Stimulated activated CD4-positive, alpha-beta T cell treated with anti-CD3 and anti-CD28 coated beads, Interleukin-1b, Interleukin-23, amount 100 ng/mL, for 1 hour (primary cell): ENCODE data around the gene KLK8.
"Not testable (repeated sequence)": the region's sequence is repeated elsewhere in the genome, so short reads cannot be mapped to it uniquely, and the experiment has no call there.

Experiments
- DNase-seq, 2 donors: peaks; one replicate each; pipeline ENCODE4 v3.0.0-alpha.2; 2020; ENCODE audit warnings: low read depth in 2 of 2

KLK8 gene

DNA sequence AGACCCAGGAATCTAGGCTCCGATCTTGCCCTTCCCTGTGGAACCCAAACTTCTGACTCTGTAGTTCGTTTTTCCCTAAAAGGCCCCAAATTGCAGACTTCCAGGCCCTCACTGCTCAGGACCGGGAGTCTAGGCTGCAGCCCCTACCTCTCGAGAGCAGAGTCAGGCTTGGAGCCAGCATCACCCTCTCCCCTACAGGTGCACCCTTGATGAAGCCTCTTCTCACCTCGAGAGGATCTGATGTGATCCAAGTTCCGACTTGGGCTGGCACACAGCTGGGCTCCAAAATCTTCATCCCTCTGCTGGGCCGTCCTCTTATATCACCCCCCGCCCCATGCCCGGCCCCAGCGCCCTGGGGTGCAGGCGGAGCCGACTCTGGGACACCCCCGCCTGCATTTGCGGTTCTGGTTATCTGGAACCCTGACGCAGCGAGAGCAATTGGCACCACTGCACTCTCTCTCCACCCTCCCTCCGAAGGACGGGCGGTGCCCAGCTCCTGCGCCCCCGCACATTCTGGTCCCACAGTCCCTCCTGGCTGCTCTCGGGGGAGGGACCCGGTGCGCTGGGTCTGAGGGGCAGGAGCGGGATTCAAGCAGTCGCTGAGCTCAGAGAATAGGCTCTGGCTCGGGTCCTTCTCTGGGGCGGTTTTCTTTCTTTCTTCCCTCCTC, 17.6 kb downstream of the KLK8 start, which contains the start of gene KLK7:
Gene KLK7 (minus strand): TSS at position 293 of the 668 bp plus-strand sequence. CDS start 1,518 bp downstream, outside the sequence.
- DNase-seq = no peak

DNA sequence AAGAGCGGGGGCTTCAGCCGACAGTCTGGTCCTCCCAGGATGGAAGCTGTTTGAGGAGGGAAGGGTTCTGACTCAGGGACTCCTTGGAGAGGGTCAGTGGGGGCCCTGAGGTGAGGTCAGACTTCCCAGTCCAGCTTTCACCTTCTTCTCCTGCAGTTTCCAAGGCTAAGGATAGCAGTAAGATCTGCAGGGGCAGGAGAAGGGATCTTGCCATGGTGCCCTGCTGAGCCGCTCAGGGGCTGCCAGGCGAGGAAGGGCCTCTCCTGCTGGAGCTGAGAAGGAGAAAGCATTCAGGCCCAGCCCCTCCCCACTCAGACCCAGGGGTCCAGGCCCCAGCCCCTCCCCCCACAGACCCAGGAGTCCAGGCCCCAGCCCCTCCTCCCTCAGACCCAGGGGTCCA, 19.2 kb downstream of the KLK8 start:
- DNase-seq = no peak

DNA sequence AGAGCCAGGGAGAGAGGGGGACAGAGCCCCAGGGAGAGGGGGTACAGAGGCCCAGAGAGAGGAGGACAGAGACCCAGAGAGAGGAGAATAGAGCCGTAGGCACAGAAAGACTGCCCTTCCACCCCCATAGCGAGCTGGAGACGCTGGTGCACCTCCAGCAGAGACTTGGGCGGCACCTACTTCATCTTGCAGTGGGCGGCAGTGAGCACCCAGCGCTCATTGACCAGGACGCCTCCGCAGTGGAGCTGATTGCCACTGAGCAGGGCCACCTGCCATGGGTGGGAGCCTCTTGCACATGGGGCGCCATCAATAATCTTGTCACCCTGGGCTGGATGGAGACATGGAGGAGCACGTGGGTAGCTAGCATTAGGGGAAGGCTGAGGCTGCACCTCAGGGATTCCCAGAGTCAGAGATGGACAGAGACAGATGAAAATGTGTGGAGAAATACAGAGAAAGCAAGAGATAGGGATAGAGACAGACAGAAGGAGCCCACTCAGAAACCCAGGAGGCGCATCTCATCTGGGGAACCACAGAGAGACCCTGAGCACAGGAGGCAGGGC, 19.7 kb downstream of the KLK8 start:
- DNase-seq = no peak

DNA sequence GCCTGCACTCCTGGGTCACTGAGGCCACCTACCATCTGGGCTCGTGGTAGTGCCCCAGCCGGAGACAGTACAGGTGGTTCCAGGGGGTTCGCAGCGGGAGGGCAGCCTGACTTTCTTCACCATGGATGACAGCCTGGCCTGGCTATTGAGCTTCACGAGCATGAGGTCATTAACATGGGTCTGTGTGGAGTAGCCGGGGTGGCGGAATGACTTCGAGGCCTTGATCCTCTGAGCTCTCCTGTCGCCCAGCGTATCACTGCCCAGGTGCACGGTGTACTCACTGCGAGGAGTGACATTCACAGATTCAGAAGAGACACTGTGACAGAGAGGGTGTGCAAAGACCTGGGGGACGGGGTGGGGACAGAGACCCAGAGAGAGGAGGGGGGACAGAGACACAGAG, 21.2 kb downstream of the KLK8 start:
- DNase-seq = no peak

DNA sequence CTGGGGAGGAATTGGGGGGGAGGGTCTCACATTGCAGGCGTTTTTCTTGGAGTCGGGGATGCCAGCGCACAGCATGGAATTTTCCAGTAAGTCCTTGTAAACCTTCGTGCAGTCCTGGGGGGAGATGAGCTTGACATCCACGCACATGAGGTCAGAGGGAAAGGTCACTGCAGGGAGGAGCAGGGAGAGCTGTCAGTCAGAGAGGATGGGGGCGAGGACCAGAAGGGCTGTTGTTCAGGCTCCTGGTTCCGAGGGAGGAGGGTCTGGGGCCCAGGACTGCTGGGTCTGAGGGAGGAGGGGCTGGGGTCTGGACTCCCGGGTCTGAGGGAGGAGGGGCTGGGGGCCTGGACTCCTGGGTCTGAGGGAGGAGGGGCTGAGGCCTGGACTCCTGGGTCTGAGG, 21.6 kb downstream of the KLK8 start:
- DNase-seq = no peak

DNA sequence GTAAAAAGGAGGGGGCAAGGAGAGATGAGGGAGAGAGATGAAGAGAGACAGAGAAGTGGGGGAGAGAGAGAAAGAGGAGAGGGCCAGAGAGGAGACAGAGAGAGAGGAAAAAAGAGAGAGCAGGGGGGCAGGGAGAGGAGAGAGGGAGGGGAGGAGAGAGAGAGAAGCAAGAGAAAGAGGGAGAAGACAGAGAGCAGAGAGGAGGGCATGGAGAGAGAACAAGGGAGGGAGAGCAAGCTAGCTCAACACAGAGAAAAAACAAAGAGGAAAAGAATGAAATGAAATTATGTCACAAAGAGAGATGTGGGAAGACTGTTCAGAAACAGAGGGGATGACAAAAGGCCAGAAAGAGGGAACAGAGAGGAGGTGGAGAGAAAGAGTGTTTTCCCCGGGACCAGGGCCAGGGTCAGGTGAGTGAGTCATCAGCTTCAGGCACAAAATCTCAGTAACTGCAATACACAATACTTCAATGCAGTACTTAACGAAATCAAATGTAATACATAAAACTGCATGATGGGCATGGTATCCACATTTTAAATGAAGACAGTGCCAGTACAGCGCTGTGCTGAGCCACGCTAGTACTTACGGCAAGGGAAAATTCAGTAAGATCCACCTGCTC, 22.5 kb downstream of the KLK8 start:
- no peak for DNase-seq

DNA sequence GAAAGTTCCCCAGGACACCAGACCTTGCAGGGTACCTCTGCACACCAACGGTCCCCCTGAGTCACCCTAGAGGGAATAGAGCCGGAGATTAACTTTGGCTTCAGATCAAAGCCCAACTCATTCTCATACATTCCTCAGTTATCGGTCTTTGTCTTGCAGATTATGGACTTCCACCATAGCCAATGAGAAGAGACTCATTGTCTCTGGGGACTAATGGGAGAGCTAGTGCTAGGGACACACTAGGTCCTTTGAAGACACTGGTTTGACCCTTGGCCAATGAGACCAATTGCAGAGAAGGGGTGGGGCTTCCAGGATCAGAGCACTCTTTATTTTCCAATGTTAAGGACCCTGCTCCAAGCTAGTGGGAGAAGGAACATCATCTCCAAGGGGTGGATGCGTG, 23.8 kb downstream of the KLK8 start:
- DNase-seq = no peak

DNA sequence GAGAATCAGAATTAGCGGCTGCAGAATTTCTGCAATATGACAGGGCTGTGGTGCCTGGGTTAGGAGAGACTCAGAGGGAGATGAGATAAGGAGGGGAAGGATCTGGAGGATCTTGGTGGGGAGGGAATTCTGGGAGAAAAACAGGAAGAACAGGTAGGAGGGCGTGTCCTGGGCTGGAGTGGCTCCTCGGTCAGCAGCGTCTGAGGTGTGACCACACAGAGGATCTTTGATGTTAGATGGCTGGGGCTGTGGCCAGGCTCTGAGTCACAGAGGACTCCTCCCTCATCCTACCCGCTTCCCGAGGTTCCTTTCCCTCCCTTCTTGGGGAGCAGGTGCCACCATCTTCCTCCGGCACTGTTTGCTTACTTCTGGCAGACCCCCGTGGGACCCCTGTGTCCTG, 25.6 kb downstream of the KLK8 start:
- no peak for DNase-seq

DNA sequence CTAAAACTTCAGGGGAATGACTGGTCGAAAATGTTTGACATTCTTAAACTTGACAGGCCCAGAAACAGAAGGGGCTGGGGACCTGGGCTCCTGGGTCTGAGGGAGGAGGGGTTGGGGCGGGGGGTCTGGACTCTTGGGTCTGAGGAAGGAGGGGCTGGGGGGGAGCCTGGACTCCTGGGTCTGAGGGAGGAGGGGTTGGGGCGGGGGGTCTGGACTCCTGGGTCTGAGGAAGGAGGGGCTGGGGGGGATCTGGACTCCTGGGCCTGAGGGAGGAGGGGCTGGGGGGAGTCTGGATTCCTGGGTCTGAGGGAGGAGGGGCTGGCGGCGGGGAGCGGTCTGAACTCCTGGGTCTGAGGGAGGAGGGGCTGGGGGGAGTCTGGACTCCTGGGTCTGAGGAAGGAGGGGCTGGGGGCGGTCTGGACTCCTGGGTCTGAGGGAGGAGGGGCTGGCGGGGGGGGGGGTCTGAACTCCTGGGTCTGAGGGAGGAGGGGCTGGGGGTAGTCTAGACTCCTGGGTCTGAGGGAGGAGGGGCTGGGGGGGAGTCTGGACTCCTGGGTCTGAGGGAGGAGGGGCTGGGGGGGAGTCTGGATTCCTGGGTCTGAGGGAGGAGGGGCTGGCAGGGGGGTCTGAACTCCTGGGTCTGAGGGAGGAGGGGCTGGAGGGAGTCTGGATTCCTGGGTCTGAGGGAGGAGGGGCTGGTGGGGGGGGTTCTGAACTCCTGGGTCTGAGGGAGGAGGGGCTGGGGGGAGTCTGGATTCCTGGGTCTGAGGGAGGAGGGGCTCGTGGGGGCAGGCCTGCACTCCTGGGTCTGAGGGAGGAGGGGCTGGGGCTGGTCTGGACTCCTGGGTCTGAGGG, 26.5 kb downstream of the KLK8 start:
- DNase-seq = no peak

DNA sequence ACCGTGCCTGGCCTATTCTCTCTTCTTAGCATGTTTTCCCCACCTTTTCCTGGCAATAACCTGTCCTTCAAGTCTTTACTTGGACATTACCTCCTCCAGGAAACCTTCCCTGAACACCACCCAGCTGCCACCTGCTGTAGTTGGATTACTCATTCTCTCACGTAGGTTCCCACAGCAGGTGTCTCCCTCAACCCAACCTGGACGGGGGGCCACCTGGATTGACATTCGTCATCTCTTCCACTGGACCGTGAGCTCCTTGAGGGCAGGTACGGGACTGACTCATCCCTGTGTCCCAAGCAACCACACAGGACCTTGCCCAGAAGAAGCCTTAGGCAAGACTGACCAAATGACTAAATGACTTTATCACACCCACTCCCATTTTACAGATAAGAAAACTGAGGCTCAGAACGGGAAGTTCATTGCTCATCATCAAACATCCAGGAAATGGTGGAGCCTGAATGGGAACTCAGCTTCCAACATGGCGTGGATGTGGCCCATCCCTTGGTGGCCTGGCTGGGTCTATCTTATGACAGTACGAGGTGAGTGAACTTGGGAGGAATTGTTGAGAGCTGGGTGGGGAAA, 28.5 kb downstream of the KLK8 start:
- DNase-seq = no peak

DNA sequence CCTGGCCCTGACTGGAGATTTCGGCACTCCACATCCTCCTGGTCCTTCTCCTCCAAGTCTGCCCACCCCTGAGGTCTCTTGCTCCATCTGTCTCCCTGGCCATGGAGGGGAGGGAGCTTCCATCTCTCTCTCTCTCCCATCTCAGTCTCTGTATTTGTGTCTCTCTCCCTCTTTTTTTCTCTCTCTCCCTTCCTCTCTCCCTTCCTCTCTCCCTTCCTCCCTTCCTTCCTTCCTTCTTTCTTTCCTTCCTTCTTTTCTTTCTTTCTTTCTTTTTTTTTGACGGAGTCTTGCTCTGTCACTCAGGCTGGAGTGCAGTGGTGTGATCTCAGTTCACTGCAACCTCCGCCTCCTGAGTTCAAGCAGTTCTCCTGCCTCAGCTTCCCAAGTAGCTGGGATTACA, 31.6 kb downstream of the KLK8 start:
- not testable (repeated sequence) for DNase-seq

DNA sequence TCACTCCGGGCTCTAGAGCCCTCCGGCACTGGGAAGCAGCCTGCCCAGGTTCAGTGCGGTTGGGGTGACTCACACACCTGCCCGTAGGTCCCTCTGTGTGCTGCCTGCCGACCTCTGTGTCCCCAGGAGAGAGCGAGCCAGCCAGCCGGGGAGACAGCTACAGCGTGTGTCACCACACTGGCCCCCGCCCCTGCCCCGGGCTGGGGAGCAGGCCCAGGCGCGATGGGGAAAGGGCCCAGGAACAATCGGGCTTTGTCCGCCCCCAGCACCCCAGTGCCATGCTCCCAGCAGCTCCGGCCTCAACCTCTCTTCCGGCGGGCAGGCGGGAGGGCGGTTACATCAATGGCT, 32.0 kb downstream of the KLK8 start, which contains the start of gene KLK6:
Gene KLK6 (minus strand): TSS at position 179 of the 348 bp plus-strand sequence. CDS start 1,487 bp downstream, outside the sequence.
- no peak for DNase-seq

DNA sequence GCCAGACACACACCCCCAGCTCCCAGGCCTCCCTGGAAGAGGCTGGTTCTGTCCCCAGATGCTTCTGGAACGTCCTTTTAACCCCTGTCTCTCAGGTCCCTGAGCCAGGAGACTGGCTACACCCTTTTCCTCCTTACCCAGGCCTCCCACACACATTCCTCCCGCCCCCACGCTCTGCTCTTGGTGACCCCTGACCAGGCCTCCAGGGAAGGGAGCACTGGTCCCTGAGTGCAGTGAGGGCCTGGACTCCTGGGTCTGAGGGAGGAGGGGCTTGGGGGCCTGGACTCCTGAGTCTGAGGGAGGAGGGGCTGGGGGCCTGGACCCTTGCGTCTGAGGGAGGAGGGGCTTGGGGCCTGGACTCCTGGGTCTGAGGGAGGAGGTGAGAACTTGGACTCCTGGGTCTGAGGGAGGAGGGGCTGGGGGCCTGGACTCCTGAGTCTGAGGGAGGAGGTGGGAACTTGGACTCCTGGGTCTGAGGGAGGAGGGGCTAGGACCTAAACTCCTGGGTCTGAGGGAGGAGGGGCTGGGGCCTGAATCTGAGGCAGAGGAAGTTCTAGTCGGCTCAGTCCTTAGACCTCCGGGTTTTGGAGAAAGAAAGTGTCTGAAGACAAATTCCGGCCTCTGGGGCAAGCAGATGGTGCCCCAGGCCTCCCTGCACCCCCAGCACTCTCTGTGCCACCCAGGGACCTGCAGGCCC, 32.5 kb downstream of the KLK8 start:
- DNase-seq = no peak

DNA sequence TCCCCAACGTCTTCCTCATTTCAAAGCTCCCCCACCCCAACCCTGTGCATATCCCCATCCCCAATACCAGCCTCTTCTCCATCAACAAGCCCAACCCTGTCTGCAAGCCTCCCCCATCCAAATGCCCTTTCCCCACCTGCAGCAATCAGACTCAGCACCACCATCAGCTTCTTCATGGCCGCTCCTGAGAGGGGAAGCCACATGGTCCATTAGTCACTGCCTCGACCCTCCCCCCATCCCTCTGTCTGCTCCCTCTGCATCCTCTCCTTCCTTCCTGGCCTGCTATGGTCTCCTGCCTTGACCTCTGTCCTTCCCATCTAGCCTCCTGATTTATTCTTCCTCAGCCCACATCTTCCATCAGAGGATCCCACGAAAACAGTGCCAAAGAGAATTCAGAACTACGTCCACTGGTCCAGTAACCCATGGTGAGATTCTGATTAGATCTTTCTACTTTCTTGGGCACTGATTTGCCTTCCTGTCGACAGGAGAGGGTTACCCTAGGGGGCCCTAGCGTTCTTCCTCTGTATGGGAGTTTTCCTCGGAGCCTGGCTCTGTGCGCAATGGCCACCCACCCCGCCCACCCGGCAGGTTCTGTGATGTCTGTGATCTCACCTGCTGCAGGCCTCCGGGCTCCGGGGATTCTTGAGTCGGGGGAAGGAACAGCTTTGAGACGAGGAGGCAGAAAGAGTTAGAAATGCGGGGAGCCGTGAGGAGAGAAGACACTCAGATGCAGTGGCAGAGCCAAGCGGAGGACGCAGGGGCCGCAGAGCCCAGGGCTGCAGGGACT, 33.3 kb downstream of the KLK8 start:
- no peak for DNase-seq

DNA sequence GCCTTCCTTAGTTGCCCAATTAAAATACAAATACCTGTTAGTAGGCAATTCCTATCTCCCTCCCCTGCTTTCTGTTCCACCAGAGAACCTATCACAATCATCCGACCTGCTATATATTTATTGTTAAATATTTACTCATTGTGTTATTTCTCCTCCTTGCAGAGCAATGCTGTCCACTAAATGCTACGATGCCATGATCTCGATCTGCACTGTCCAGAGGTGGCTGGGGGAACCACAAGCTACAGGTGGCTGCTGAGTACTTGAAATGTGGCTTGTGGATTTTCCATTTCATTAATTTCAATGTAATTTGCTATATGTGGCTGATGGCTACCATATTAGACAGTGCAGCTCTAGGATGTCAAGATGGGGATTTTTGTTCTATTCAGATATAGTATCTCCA, 37.1 kb downstream of the KLK8 start:
- DNase-seq = no peak

DNA sequence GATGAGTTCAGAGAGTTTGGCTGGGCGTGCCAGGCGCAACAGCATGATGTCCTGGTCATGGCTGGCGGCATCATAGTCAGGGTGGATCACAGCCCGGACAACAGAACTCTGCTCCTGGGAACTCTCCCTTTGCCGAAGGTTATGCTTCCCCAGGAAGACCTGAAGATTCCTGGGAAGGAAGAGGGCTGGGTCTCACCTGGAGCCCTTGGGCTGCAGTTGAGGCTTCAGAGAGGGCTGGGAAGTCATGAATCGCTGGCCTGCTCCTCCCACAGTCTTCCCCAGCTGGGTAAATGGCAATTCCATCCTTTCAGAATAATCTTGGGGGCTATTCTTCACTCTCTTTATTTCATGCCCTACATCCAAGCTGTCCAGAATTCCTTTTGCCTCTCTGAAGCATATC, 38.0 kb downstream of the KLK8 start:
- DNase-seq = no peak

DNA sequence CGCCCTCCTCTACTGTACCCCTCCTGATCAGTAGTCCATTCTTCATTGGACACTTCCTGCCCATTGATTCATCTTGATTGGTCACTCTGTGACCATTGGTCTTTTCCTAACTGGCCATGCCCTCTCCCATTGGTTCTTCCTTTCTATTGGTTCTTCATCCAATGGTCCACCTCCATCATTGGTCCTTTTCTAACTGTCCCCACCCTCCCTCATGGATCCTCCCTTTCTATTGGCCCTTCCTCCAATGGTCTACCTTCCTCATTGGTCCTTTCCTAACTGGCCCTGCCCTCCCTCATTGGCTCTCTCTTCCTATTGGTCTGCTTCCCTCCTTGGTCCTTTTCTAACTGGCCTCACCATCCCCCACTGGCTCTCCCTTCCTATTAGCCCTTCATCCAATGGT, 39.2 kb downstream of the KLK8 start:
- DNase-seq = no peak

DNA sequence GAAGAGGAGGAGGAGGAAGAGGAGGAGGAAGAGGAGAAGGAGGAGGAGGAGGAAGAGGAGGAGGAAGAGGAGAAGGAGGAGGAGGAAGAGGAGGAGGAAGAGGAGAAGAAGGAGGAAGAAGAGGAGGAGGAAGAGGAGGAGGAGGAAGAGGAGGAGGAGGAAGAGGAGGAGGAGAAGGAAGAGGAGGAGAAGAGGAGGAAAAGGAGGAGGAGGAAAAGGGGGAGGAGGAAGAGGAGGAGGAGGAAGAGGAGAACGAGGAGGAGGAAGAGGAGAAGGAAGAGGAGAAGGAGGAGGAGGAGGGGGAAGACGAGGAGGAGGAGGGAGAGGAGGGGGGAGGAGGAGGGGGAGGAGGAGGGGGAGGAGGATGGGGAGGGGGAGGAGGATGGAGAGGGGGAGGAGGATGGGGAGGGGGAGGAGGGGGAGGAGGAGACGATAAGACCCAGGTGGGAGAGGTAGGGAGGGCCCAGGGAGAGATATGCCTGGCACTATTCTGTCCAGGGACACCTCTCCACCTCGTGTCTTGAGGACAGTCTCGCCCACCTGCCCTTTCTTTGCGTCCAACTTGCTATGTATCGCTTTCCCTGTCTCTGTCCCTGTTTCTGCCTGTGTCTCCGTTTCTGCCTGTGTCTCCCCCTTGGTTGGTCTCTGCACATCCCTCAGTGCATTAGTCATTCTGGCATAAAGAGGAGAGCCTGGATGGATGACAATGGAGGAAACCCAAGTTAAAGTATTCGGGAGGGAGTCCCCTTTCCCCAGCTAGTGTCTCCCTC, 41.5 kb downstream of the KLK8 start:
- DNase-seq = no peak

DNA sequence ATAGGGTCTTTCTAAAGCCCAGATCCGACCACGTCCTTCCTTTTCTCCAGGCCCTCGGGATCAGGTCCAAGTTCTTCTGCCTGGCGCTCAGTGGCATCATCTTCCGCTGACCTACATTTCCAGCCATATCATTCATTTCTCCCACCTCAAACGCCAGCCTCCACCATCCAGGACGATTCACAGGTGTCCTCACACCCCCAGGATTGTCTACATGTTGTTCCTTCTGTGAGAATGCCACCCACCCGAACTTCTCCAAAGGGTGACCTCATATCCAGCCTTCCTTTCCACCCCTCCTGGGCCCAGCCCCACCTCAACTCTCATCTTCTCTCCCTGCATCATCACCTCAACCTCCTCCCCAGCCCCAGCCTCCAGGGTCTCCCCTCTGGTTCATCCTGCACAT, 43.8 kb downstream of the KLK8 start:
- no peak for DNase-seq

DNA sequence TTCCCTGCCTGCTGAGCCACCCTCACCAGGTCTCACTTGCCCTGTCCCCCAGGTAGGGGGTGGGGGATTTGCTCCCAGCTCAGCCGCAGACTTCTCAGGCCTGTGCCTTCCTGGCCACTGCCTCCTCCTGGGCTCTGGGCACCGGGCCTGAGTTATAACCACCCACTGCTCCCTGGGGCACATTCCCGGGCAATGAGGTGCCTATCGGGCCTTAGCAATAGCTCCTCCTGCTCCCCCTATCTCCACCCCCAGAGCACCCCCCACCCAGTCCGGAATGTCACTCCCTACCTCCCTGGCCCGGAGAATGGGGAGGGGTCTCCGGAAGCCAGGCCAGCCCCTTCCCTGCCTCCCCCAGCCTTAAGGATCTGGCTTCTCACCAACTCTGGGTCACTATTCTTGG, 48.5 kb downstream of the KLK8 start, which contains the start of gene KLK5:
Gene KLK5 (minus strand): TSS at position 129 of the 400 bp plus-strand sequence. CDS start 381 bp downstream, outside the sequence.
- DNase-seq = no peak
